ENCODE measurements around the gene HDAC7. TPM values are rescaled to one million over a fixed set of nuclear protein-coding genes. Genes with fewer than 3 reads are reported as not detected.

Gene HDAC7
- total and polyA plus RNA-seq, 4 donors, result 3.5 to 14.7 (median 7.2) TPM

DNA sequence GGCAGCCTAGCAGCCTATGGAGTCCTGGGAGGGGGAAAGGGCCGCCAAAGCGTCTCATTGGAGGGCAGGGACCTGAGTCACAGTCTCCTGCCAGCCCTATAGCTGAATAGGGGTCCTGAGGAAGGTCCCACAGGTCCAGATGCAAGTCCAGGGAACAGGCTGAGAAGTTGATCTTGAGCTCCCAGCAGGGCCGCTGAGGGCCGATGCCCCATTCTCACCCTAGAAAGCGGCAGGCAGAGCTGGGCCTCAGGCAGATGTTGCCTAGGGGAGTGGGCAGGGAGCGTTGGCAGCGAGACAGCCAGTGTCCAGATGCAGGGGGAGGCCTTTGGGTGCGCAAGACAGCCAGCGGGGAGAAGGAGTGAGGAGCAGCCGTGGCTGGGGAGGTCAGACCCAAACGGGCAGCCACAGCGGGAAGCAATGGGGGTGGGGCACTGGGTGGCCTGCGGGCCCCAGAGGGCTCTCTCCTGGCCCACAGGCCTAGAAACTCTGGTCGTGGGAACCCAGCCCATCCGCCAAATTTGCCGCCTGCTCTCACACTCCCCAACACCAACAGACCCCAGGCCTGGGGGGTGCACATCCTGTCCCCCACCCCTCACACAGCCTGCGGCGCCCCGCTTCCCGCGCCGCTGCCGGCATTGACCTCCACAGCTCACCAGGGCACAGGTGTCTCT is 1.1 kb downstream of the HDAC7 start:
- no peak for DNase-seq (ENCODE audit: low spot score)
- Histone ChIP-seq H3K36me3 (ENCODE audit: control insufficient read depth in 4 of 4, insufficient read depth in 3 of 4, low read depth in 1 of 4, low read length in 3 of 4) (no peaks in the 10 kb centered on the region), H3K27ac (ENCODE audit: low read depth in 1 of 2, low read length in 2 of 2) (peak overlapping the region; percentile 80), H3K9me3 (ENCODE audit: control insufficient read depth in 4 of 4, low read length in 3 of 4) (no peaks in the 10 kb centered on the region), H3K4me1 (ENCODE audit: control insufficient read depth in 4 of 4, insufficient read depth in 4 of 4, low read length in 3 of 4) (peaks cover 0 to 30% (median 5%) of the 10 kb centered on the region in 4 donors), H3K27me3 (ENCODE audit: control insufficient read depth in 4 of 4, insufficient read depth in 4 of 4, low read length in 3 of 4) (no peaks in the 10 kb centered on the region), H3K9ac (ENCODE audit: low read depth in 1 of 2, low read length in 2 of 2) (peak overlapping the region in 1 of 2 donors; percentile 67), H3K4me3 (ENCODE audit: low read depth in 1 of 3, low read length in 3 of 3) (peak overlapping the region in 2 of 3 donors; percentile 42 to 74)
- TF ChIP-seq, protein P1, sequence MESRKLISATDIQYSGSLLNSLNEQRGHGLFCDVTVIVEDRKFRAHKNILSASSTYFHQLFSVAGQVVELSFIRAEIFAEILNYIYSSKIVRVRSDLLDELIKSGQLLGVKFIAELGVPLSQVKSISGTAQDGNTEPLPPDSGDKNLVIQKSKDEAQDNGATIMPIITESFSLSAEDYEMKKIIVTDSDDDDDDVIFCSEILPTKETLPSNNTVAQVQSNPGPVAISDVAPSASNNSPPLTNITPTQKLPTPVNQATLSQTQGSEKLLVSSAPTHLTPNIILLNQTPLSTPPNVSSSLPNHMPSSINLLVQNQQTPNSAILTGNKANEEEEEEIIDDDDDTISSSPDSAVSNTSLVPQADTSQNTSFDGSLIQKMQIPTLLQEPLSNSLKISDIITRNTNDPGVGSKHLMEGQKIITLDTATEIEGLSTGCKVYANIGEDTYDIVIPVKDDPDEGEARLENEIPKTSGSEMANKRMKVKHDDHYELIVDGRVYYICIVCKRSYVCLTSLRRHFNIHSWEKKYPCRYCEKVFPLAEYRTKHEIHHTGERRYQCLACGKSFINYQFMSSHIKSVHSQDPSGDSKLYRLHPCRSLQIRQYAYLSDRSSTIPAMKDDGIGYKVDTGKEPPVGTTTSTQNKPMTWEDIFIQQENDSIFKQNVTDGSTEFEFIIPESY (IDR thresholded peaks at IDR 0.05), result no peak
- TF ChIP-seq CTCF (IDR thresholded peaks at IDR 0.05; ENCODE audit: low read depth, low read length, missing input control) (no peak), HNF4G (IDR thresholded peaks at IDR 0.05) (no peak), RXRA (IDR thresholded peaks at IDR 0.05) (no peak)
- WGBS, result 58% methylated on average over 23 of the region's 23 CpGs

- Histone ChIP-seq H3K9ac (ENCODE audit: low read depth in 1 of 2, low read length in 2 of 2) (no peak overlapping the region), H3K4me3 (ENCODE audit: low read depth in 1 of 3, low read length in 3 of 3) (no peak overlapping the region), H3K4me1 (ENCODE audit: control insufficient read depth in 4 of 4, insufficient read depth in 4 of 4, low read length in 3 of 4) (peaks cover 0 to 30% (median 5%) of the 10 kb centered on the region in 4 donors), H3K27ac (ENCODE audit: low read depth in 1 of 2, low read length in 2 of 2) (peak overlapping the region; percentile 80), H3K36me3 (ENCODE audit: control insufficient read depth in 4 of 4, insufficient read depth in 3 of 4, low read depth in 1 of 4, low read length in 3 of 4) (no peaks in the 10 kb centered on the region), H3K27me3 (ENCODE audit: control insufficient read depth in 4 of 4, insufficient read depth in 4 of 4, low read length in 3 of 4) (no peaks in the 10 kb centered on the region), H3K9me3 (ENCODE audit: control insufficient read depth in 4 of 4, low read length in 3 of 4) (no peaks in the 10 kb centered on the region)
- no peak for DNase-seq (ENCODE audit: low spot score)
- TF ChIP-seq REST (IDR thresholded peaks at IDR 0.05) (no peak), RXRA (IDR thresholded peaks at IDR 0.05) (no peak), MAX (IDR thresholded peaks at IDR 0.05) (no peak), HNF4G (IDR thresholded peaks at IDR 0.05) (no peak), FOXA2 (IDR thresholded peaks at IDR 0.05) (no peak)
- TF ChIP-seq, protein P1 (IDR thresholded peaks at IDR 0.05), result no peak
- WGBS, result 75% methylated on average over 3 of the region's 3 CpGs
These were observed 1.7 kb downstream of the HDAC7 start for GRCh38 chr12:47818007-47818376.

Data from liver (tissue), 9 donors.